ENCODE data around the gene ZNF766.

DNA sequence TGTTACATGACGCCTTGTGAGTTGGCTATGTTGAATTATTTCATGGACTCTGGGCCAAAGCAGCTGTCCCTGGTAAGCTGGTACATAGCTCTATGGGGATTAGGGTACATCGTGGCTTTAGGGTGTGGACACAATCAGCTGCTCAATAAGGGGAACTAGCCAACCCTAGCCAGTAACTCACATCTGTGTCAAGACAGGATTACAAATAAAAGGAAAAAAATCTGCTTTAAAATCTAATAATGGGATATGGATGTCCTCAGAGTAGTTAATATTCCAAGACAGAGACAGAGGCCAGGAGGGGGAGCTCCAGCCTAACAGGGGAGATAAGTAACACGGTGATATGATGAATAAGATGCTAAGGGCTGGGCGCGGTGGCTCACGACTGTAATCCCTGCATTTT lies 21.1 kb upstream of the ZNF766 start:
- no peak for TF ChIP-seq POU2F2 (IDR thresholded peaks at IDR 0.05; ENCODE audit: low read depth, low read length)
- no peak for TF ChIP-seq POLR2A (IDR thresholded peaks at IDR 0.05; ENCODE audit: low read depth, low read length)
- TF ChIP-seq TAF1 (IDR thresholded peaks at IDR 0.05; ENCODE audit: low read depth, low read length) = no peak
- TF ChIP-seq POLR2AphosphoS5 (IDR thresholded peaks at IDR 0.05; ENCODE audit: low read depth, low read length) = no peak
- TF ChIP-seq SPI1 (IDR thresholded peaks at IDR 0.05; ENCODE audit: low read depth, low read length) = no peak

All from GM12891 (cell line).